GM12864 (cell line): ENCODE results near the gene HSPB8.

ENCODE experiments used
- DNase-seq: peaks from one replicate; pipeline ENCODE4 v3.0.0-alpha.2; 2011; ENCODE audit warnings: low read depth
- H3K4me3 ChIP-seq: 2 replicates; pipeline ENCODE4 v1.5.1; 2011; ENCODE audit warnings: mild to moderate bottlenecking, low read depth, low read length, control low read depth
- TF ChIP-seq, protein P1 (sequence below): IDR thresholded peaks from 2 replicates; pipeline ENCODE4 v1.5.1; 2011; ENCODE audit warnings: low read depth, mild to moderate bottlenecking, moderate library complexity, low read length, control low read depth, inconsistent platforms; ENCODE audit errors: missing control alignments

The HSPB8 gene

DNA sequence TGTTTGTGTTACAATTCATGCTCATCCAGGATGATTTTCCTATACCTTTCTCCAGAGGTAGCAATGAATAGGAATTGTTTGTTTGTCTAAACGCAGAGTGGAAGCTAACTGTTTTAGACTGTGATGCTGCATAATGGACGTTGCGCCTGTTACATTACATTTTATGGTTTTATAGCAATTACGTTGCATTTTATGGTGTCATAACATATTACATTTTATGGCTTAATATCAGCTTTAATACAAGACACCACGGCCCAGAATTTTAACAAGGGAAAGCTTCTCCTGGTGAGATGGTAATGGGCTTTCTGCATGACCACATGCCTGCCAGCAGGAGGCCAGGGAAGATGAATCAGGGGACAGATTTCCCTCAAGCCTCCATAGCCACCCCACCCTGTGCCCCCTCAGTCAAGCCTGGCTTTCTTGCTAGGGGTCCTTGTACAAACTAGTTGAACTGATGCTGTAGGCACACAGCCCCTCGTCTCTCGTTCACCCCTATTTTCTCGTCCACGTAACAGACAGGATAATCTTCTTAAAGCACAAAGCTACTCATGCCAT lies 56.5 kb downstream of the HSPB8 start:
- TF ChIP-seq, protein P1, sequence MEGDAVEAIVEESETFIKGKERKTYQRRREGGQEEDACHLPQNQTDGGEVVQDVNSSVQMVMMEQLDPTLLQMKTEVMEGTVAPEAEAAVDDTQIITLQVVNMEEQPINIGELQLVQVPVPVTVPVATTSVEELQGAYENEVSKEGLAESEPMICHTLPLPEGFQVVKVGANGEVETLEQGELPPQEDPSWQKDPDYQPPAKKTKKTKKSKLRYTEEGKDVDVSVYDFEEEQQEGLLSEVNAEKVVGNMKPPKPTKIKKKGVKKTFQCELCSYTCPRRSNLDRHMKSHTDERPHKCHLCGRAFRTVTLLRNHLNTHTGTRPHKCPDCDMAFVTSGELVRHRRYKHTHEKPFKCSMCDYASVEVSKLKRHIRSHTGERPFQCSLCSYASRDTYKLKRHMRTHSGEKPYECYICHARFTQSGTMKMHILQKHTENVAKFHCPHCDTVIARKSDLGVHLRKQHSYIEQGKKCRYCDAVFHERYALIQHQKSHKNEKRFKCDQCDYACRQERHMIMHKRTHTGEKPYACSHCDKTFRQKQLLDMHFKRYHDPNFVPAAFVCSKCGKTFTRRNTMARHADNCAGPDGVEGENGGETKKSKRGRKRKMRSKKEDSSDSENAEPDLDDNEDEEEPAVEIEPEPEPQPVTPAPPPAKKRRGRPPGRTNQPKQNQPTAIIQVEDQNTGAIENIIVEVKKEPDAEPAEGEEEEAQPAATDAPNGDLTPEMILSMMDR = peak; percentile 16
- no peak for DNase-seq
- no peak overlapping the region for H3K4me3 ChIP-seq

DNA sequence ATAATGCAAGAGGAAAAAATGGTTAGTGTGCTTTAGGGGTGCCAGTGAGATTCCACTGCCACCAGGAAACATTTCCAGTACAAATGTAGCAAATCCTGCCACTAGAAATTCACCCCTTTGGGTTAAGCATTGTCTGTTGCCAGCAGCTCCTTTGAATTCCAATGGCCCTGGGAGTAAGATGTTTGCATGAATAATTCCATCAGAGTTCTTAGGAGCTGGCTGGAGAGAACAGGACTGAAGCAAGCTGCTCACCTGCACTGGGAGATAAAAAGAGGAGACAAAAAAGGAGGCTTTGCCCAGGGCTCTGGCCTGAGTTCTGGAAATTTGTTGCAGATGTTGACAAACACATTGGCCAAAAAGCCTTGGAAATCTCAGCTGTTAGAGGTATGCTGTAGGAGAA lies 57.6 kb downstream of the HSPB8 start:
- TF ChIP-seq, protein P1 = no peak
- no peak overlapping the region for H3K4me3 ChIP-seq

DNA sequence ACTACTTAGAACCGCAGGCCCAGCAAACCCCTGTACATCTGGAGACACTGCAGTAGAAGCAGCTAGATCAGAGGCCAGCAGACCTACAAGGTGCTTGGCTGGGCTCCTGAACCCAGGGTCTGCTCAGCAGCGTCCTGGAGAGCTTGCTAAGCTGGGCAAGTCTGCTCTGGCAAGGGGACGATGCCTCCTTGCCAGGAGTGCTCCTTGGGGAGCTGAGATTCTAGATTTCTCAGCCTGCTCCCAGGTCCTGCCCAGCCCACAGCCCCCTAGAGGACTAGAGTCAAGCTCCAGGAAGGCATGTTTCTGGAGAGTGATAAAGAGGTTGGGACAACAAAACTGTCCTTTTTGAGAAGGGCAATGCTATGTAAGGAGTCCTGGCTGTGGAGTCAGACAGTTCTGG lies 60.3 kb downstream of the HSPB8 start:
- TF ChIP-seq, protein P1 = no peak
- no peak for DNase-seq

More for the DNA sequence above, 57.6 kb downstream of the HSPB8 start:
- no peak for DNase-seq

DNA sequence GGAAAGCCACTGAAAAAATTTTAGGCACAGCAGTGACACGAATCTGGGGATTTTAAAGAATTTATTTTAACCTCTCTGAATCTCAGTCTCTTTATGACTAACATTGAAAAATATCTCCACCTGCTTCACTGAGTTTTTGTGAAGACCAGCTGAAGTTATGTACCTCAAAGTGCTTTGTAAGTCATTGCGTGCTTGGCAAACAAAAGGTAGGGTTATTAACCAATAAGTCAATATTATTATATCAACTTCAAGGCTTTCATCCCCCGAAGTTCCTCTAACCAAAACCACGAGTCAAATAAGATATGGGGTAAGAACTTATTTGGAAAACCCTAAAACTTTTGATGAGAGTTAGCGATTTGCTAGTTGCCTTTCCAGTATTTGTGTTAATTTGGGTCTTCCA lies 62.3 kb downstream of the HSPB8 start:
- TF ChIP-seq, protein P1 = no peak
- H3K4me3 ChIP-seq = no peak overlapping the region
- DNase-seq = no peak

More for the DNA sequence above, 60.3 kb downstream of the HSPB8 start:
- no peak overlapping the region for H3K4me3 ChIP-seq

DNA sequence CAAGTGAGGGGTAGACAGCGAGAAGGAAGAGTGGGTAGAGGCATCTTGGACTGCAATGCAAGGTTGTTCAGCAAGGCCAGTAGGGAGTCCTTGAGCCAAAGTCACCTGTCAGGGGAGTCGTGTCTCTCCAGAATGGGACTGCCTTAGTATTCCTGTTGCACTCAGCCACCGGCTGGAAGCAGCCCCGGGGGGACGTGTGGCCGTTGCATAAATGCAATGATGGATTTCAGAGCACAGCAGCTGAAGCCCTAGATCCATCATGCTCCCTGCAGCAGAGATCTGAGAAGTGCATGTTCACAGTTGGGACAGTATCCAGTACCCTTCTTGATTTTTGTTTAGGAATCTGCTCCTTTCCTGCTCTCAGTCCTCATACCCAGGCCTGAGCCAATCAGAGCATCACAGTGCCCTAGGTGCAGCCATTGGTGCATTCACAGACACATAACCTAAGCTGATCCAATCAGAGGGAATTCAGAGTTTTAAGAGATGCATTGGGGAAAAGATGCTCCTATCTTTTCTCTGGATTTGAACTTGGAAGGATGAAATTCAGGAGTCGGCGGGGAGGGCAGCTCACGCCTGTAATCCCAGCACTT lies 62.9 kb downstream of the HSPB8 start:
- H3K4me3 ChIP-seq = no peak overlapping the region
- TF ChIP-seq, protein P1 = no peak
- DNase-seq = no peak
